ENCODE results near the gene OR2V1.
"Not testable (repeated sequence)": the region's sequence is repeated elsewhere in the genome, so short reads cannot be mapped to it uniquely, and the experiment has no call there.

OR2V1 gene

GRCh38 chr5:181100121-181100875, 30.7 kb downstream of the OR2V1 start:
- peak; percentile 72 for DNase-seq

- peak; percentile 28 for DNase-seq
These were observed 31.3 kb downstream of the OR2V1 start for GRCh38 chr5:181099602-181100086.

DNA sequence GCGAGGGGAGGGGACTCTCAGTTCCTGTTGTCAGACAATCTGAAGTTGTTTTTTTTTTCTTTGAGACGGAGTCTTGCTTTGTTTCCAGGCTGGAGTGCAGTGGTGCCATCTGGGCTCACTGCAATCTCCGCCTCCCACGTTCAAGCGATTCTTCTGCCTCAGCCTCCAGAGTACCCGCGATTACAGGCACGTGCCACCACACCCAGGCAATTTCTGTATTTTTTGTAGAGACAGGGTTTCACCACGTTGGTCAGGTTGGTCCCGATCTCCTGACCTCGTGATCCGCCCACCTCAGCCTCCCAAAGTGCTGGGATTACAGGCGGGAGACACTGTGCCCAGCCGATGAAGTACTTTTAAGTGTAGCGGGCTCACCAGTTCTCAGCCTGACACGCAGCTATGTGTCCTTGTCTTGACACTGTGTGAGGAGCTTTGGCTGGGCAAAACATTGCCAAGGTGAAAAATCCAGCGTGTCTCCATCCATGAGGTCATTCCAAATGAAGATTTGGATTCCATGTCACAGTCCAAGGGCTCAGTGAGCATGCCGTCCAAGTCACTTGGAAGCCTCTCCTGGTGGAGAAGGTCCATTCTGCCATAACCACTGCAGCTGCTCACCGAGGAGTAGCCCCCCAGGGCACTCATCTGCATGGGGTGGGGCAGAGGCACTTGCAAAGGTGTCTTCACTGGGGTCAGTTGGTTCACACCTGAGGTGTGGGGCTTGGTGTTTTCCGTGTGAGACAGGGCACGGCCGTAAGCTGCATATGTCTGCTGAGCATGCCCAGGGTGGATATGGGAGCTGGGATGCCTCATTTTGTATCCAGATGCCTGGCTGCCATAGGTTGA, 32.0 kb downstream of the OR2V1 start:
- DNase-seq = no peak

- not testable (repeated sequence) for DNase-seq
These were observed 33.0 kb downstream of the OR2V1 start for GRCh38 chr5:181097759-181098491.

GRCh38 chr5:181097383-181097753, 33.6 kb downstream of the OR2V1 start:
- DNase-seq = not testable (repeated sequence)

- not testable (repeated sequence) for DNase-seq
These were observed 34.1 kb downstream of the OR2V1 start for GRCh38 chr5:181096721-181097382.

DNA sequence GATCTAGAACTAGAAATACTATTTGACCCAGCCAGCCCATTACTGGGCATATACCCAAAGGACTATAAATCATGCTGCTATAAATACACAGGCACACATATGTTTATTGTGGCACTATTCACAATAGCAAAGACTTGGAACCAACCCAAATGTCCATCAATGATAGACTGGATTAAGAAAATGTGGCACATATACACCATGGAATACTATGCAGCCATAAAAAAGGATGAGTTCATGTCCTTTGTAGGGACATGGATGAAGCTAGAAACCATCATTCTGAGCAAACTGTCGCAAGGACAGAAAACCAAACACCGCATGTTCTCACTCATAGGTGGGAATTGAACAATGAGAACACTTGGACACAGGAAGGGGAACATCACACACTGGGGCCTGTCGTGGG, 35.8 kb downstream of the OR2V1 start:
- not testable (repeated sequence) for DNase-seq

- no peak for DNase-seq
These were observed 38.5 kb downstream of the OR2V1 start for GRCh38 chr5:181092428-181092827.

DNA sequence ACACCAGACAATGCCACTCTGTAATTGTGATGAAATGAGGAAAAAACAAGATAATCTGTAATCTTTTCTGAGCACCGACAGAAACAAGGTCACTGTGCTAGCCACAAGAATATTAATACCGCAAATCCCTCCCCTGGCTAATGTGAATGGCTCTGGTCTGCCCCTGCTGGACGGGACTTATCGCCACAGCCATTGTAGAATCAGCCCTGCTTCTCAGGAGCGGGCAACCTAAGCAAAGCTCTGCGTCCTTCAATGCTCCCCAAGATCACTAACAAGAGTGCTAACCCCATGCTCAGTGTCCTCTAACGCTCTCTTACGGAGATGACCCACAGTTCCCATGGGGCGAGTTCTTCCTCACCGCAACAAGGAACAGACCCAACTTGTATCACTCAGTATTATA, 42.7 kb downstream of the OR2V1 start:
- DNase-seq = no peak

DNA sequence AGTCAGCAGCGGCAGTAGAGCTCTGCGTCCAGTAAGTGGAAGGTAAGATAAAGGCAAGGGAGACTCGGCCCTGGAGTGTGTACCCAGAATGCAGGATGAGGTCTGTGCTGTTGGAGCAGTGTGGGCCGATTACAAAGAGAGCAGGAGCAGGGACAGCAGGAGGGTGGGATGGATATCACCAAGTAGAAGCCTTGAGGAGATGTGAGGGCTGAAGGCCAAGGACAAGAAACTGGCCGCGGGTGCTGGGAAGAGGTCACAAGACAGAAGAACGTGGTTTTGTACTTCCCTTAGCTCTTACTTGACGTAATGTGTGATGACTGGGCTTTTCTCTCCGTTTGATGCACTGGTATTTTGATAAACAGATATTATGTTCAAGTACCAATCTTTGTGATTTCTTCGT, 43.7 kb downstream of the OR2V1 start:
- no peak for DNase-seq

DNA sequence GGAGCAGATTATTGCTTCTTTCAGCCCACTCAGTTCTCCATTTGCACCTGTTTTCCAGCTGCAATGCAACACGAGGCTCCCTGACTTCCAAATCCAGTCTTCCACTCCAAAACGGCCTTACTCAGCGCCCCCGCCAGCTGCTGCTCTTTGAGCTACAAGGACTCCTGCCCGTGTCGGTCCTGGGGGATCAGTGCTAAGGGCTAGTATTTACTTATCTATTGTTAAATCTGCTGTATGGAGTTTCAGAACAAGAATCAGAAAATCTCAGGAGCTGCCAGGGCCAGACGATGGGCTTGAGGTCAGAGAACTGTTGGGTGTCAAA, 44.1 kb downstream of the OR2V1 start:
- no peak for DNase-seq

- no peak for DNase-seq
These were observed 44.7 kb downstream of the OR2V1 start for GRCh38 chr5:181086026-181086883.

GRCh38 chr5:181084621-181085195, 46.3 kb downstream of the OR2V1 start:
- no peak for DNase-seq

- no peak for DNase-seq
These were observed 49.0 kb downstream of the OR2V1 start for GRCh38 chr5:181081989-181082388.

- DNase-seq = no peak
These were observed 54.0 kb downstream of the OR2V1 start for GRCh38 chr5:181076920-181077319.

All from retina (tissue), 1 donor.